ENCODE results near the gene WIPF2.

The WIPF2 gene

GRCh38 chr17:40316571-40317344 lies 97.7 kb downstream of the WIPF2 start:
- DNase-seq, result no peak

GRCh38 chr17:40317345-40317873 lies 98.3 kb downstream of the WIPF2 start:
- DNase-seq, result no peak

GRCh38 chr17:40317880-40318829 lies 99.1 kb downstream of the WIPF2 start:
- peak; percentile 71 for DNase-seq

- no peak for DNase-seq
Measured at GRCh38 chr17:40318830-40319391, 99.8 kb downstream of the WIPF2 start.

- no peak for DNase-seq
Measured at GRCh38 chr17:40319651-40320540, 100.8 kb downstream of the WIPF2 start.

GRCh38 chr17:40320756-40321523 lies 101.8 kb downstream of the WIPF2 start:
- DNase-seq, result no peak

- DNase-seq, result no peak
Measured at GRCh38 chr17:40321524-40321929, 102.4 kb downstream of the WIPF2 start.

GRCh38 chr17:40321961-40322357 lies 102.9 kb downstream of the WIPF2 start:
- DNase-seq, result no peak

- DNase-seq, result no peak
Measured at GRCh38 chr17:40322358-40323315, 103.5 kb downstream of the WIPF2 start.

GRCh38 chr17:40323391-40324381 lies 104.6 kb downstream of the WIPF2 start:
- DNase-seq, result no peak

GRCh38 chr17:40325156-40326013 lies 106.3 kb downstream of the WIPF2 start:
- DNase-seq, result no peak

- no peak for DNase-seq
Measured at GRCh38 chr17:40326014-40326831, 107.1 kb downstream of the WIPF2 start.

GRCh38 chr17:40326832-40327199 lies 107.7 kb downstream of the WIPF2 start:
- no peak for DNase-seq

- no peak for DNase-seq
Measured at GRCh38 chr17:40327244-40327729, 108.2 kb downstream of the WIPF2 start.

- DNase-seq, result no peak
Measured at GRCh38 chr17:40327735-40328385, 108.8 kb downstream of the WIPF2 start.

GRCh38 chr17:40328386-40328766 lies 109.3 kb downstream of the WIPF2 start:
- no peak for DNase-seq

All from NCI-H2107 (cell line).